OCI-LY1 (cell line): ENCODE measurements around the gene OGA.

Experiments
- CTCF ChIP-seq: fragments of 200-600 bp; sonication (generic), shearing (Covaris generic); IDR thresholded peaks from 2 replicates; pipeline ENCODE4 v1.5.1; 2017; ENCODE audit warnings: mild to moderate bottlenecking, antibody characterized with exemption, low read length, moderate library complexity, mixed read lengths
- EZH2 ChIP-seq: fragments of 200-600 bp; sonication (generic), shearing (Covaris generic); IDR thresholded peaks from 2 replicates; pipeline ENCODE4 v1.8.0; 2017; ENCODE audit warnings: borderline replicate concordance, mixed run types, mild to moderate bottlenecking, antibody characterized with exemption, low read length, moderate library complexity, mixed read lengths

GRCh38 chr10:101762736-101763135 is 55.5 kb downstream of the OGA start:
- TF ChIP-seq CTCF (no peak), EZH2 (no peak)
